HEK293 (cell line): ENCODE data around the gene NABP1.

ENCODE experiments used
- CTCF ChIA-PET: fragments of 350-600 bp; formaldehyde crosslinking; extraction: SDS; loops from one replicate; lab custom pipeline; 2021; ENCODE audit warnings: antibody characterized with exemption; lab: Yijun Ruan, JAX
- POLR2A ChIA-PET: fragments of 300-600 bp; formaldehyde crosslinking; extraction: SDS; loops from one replicate; lab custom pipeline; 2020; ENCODE audit warnings: antibody characterized with exemption, inconsistent platforms; lab: Yijun Ruan, JAX
- H3K27ac ChIP-seq: fragments of 200-500 bp; sonication (Bioruptor generic); 2 replicates; pipeline ENCODE4 v1.5.1; 2014; ENCODE audit warnings: low read depth, low read length, control low read depth, inconsistent platforms; ENCODE audit errors: extremely low read depth
- H3K36me3 ChIP-seq, 2 experiments: fragments of 200-500 bp in 1 of 2; sonication (Bioruptor generic) in 1 of 2; 1 replicate in 1 of 2; 2 replicates in 1 of 2; pipeline ENCODE4 v1.5.1; 2014 to 2017; ENCODE audit warnings: inconsistent platforms in 2 of 2, low read length in 2 of 2; ENCODE audit not compliant: control insufficient read depth in 2 of 2, insufficient read depth in 1 of 2
- H3K4me1 ChIP-seq: fragments of 200-500 bp; sonication (Bioruptor generic); 2 replicates; pipeline ENCODE4 v1.5.1; 2014; ENCODE audit warnings: mild to moderate bottlenecking, low read length, inconsistent platforms; ENCODE audit not compliant: control insufficient read depth, insufficient read depth
- H3K4me3 ChIP-seq: 2 replicates; pipeline ENCODE4 v1.5.1; 2011; ENCODE audit warnings: low read depth, mild to moderate bottlenecking, control low read depth, low read length, moderate library complexity
- H3K9me3 ChIP-seq: fragments of 200-500 bp; sonication (Bioruptor generic); 2 replicates; pipeline ENCODE4 v1.5.1; 2014; ENCODE audit warnings: low read depth, low read length, inconsistent platforms; ENCODE audit not compliant: control insufficient read depth, insufficient read depth
- CTCF ChIP-seq: fragments of 450-650 bp; formaldehyde crosslinking; IDR thresholded peaks from 2 replicates; pipeline ENCODE4 v1.5.1; 2016; ENCODE audit warnings: missing biosample characterization, missing genetic modification characterization
- KLF16 ChIP-seq: fragments of 450-650 bp; formaldehyde crosslinking; IDR thresholded peaks from 2 replicates; pipeline ENCODE4 v1.5.1; 2017; ENCODE audit warnings: missing biosample characterization, missing genetic modification characterization
- KLF9 ChIP-seq: fragments of 450-650 bp; formaldehyde crosslinking; IDR thresholded peaks from 2 replicates; pipeline ENCODE4 v1.5.1; 2016; ENCODE audit warnings: missing biosample characterization, missing genetic modification characterization, low read depth
- OSR2 ChIP-seq: fragments of 450-650 bp; formaldehyde crosslinking; IDR thresholded peaks from 2 replicates; pipeline ENCODE4 v1.5.1; 2016; ENCODE audit warnings: missing biosample characterization, missing genetic modification characterization
- SCRT1 ChIP-seq: fragments of 450-650 bp; formaldehyde crosslinking; IDR thresholded peaks from 2 replicates; pipeline ENCODE4 v1.5.1; 2016; ENCODE audit warnings: missing biosample characterization, missing genetic modification characterization, borderline replicate concordance
- TSHZ1 ChIP-seq: fragments of 450-650 bp; formaldehyde crosslinking; IDR thresholded peaks from 2 replicates; pipeline ENCODE4 v1.5.1; 2016; ENCODE audit warnings: missing biosample characterization, missing genetic modification characterization, borderline replicate concordance
- YY1 ChIP-seq: fragments of 450-650 bp; formaldehyde crosslinking; IDR thresholded peaks from 2 replicates; pipeline ENCODE4 v1.5.1; 2018; ENCODE audit warnings: missing biosample characterization, missing genetic modification characterization
- ZFP41 ChIP-seq: fragments of 450-650 bp; formaldehyde crosslinking; IDR thresholded peaks from 2 replicates; pipeline ENCODE4 v1.5.1; 2016; ENCODE audit warnings: missing biosample characterization, missing genetic modification characterization, borderline replicate concordance
- ZNF138 ChIP-seq: fragments of 450-650 bp; formaldehyde crosslinking; IDR thresholded peaks from 2 replicates; pipeline ENCODE4 v1.5.1; 2016; ENCODE audit warnings: missing biosample characterization, missing genetic modification characterization, borderline replicate concordance
- ZNF184 ChIP-seq: fragments of 450-650 bp; IDR thresholded peaks from 2 replicates; pipeline ENCODE4 v1.5.1; 2018; ENCODE audit warnings: missing biosample characterization, mild to moderate bottlenecking, missing genetic modification characterization
- ZNF2 ChIP-seq: fragments of 450-650 bp; formaldehyde crosslinking; IDR thresholded peaks from 2 replicates; pipeline ENCODE4 v1.5.1; 2016; ENCODE audit warnings: missing biosample characterization, missing genetic modification characterization
- ZNF473 ChIP-seq: fragments of 450-650 bp; formaldehyde crosslinking; IDR thresholded peaks from 2 replicates; pipeline ENCODE4 v1.5.1; 2017; ENCODE audit warnings: missing biosample characterization, missing genetic modification characterization
- ZNF555 ChIP-seq: fragments of 450-650 bp; formaldehyde crosslinking; conservative IDR thresholded peaks from 2 replicates; pipeline ENCODE4 v1.5.1; 2017; ENCODE audit warnings: missing biosample characterization, mild to moderate bottlenecking, missing genetic modification characterization, inconsistent platforms
- ZNF600 ChIP-seq: fragments of 450-650 bp; formaldehyde crosslinking; IDR thresholded peaks from 2 replicates; pipeline ENCODE4 v1.5.1; 2016; ENCODE audit warnings: missing biosample characterization, missing genetic modification characterization
- ZNF626 ChIP-seq: fragments of 450-650 bp; sonication (Bioruptor Pico); formaldehyde crosslinking; IDR thresholded peaks from 2 replicates; pipeline ENCODE4 v1.5.1; 2018; ENCODE audit warnings: missing biosample characterization, missing genetic modification characterization, inconsistent platforms
- ZNF645 ChIP-seq: fragments of 450-650 bp; formaldehyde crosslinking; IDR thresholded peaks from 2 replicates; pipeline ENCODE4; 2016; ENCODE audit warnings: missing biosample characterization, missing genetic modification characterization
- ZNF704 ChIP-seq: fragments of 450-650 bp; formaldehyde crosslinking; IDR thresholded peaks from 2 replicates; pipeline ENCODE4 v1.5.1; 2016; ENCODE audit warnings: missing biosample characterization, missing genetic modification characterization
- TF ChIP-seq, protein P1 (sequence below): fragments of 450-650 bp; formaldehyde crosslinking; IDR thresholded peaks from 2 replicates; pipeline ENCODE4 v1.5.1; 2016; ENCODE audit warnings: missing biosample characterization, missing genetic modification characterization
- TF ChIP-seq, protein P2 (sequence below): fragments of 450-650 bp; formaldehyde crosslinking; IDR thresholded peaks from 2 replicates; pipeline ENCODE4 v1.5.1; 2016; ENCODE audit warnings: missing biosample characterization, missing genetic modification characterization
- TF ChIP-seq, protein P3 (sequence below): fragments of 450-650 bp; formaldehyde crosslinking; IDR thresholded peaks from 2 replicates; pipeline ENCODE4 v1.5.1; 2016; ENCODE audit warnings: missing biosample characterization, missing genetic modification characterization

NABP1 gene

GRCh38 chr2:191696966-191697365, 19.0 kb downstream of the NABP1 start (continued):
- TF ChIP-seq, protein P1, sequence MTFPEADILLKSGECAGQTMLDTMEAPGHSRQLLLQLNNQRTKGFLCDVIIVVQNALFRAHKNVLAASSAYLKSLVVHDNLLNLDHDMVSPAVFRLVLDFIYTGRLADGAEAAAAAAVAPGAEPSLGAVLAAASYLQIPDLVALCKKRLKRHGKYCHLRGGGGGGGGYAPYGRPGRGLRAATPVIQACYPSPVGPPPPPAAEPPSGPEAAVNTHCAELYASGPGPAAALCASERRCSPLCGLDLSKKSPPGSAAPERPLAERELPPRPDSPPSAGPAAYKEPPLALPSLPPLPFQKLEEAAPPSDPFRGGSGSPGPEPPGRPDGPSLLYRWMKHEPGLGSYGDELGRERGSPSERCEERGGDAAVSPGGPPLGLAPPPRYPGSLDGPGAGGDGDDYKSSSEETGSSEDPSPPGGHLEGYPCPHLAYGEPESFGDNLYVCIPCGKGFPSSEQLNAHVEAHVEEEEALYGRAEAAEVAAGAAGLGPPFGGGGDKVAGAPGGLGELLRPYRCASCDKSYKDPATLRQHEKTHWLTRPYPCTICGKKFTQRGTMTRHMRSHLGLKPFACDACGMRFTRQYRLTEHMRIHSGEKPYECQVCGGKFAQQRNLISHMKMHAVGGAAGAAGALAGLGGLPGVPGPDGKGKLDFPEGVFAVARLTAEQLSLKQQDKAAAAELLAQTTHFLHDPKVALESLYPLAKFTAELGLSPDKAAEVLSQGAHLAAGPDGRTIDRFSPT (tag by site-specific recombination), result no peak

DNA sequence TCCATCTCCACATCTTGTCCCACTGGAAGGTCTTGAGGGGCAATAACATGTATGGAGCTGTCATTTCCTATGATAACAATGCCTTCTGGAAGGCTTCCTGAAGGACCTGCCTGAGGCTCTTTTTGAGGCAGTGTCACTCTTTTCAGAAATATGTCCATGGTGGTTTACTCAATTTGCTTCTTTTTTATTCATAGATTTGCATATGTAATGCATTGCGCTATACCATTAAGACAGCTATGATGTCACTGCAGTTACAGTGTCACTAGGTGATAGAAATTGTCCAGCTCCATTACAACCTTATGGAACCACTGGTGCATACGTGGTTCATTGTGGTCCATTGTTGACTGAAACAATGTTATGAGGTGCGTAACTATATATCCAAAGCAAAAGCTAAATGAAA, 19.9 kb downstream of the NABP1 start:
- Histone ChIP-seq H3K4me3 (no peak overlapping the region), H3K4me1 (no peaks in the 10 kb centered on the region), H3K9me3 (no peaks in the 10 kb centered on the region), H3K36me3 (no peaks in the 10 kb centered on the region), H3K27ac (no peak overlapping the region)
- ChIA-PET POLR2A (interaction anchor here (0.7 kb wide), 1 partner anchor 142 kb away, joined by 4 read pairs; no protein-coding TSS in a partner anchor), CTCF (interaction anchor here (2.5 kb wide), 1 partner anchor 130 kb away, joined by 15 read pairs; no protein-coding TSS in a partner anchor)
- TF ChIP-seq, protein P2, sequence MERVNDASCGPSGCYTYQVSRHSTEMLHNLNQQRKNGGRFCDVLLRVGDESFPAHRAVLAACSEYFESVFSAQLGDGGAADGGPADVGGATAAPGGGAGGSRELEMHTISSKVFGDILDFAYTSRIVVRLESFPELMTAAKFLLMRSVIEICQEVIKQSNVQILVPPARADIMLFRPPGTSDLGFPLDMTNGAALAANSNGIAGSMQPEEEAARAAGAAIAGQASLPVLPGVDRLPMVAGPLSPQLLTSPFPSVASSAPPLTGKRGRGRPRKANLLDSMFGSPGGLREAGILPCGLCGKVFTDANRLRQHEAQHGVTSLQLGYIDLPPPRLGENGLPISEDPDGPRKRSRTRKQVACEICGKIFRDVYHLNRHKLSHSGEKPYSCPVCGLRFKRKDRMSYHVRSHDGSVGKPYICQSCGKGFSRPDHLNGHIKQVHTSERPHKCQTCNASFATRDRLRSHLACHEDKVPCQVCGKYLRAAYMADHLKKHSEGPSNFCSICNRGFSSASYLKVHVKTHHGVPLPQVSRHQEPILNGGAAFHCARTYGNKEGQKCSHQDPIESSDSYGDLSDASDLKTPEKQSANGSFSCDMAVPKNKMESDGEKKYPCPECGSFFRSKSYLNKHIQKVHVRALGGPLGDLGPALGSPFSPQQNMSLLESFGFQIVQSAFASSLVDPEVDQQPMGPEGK (tag by site-specific recombination), result no peak
- TF ChIP-seq ZNF555 (no peak), ZNF704 (tag by site-specific recombination) (no peak), KLF16 (tag by site-specific recombination) (no peak), TSHZ1 (tag by site-specific recombination) (no peak), ZNF2 (tag by site-specific recombination) (no peak), ZNF600 (tag by site-specific recombination) (no peak), KLF9 (tag by site-specific recombination) (no peak), ZNF645 (tag by site-specific recombination) (no peak), ZNF473 (tag by site-specific recombination) (no peak), YY1 (tag by site-specific recombination) (no peak), ZNF138 (tag by site-specific recombination) (no peak), ZFP41 (tag by site-specific recombination) (no peak), CTCF (tag by site-specific recombination) (no peak), ZNF626 (tag by site-specific recombination) (no peak), OSR2 (tag by site-specific recombination) (no peak), SCRT1 (tag by site-specific recombination) (no peak), ZNF184 (tag by site-specific recombination) (no peak)
- TF ChIP-seq, protein P3, sequence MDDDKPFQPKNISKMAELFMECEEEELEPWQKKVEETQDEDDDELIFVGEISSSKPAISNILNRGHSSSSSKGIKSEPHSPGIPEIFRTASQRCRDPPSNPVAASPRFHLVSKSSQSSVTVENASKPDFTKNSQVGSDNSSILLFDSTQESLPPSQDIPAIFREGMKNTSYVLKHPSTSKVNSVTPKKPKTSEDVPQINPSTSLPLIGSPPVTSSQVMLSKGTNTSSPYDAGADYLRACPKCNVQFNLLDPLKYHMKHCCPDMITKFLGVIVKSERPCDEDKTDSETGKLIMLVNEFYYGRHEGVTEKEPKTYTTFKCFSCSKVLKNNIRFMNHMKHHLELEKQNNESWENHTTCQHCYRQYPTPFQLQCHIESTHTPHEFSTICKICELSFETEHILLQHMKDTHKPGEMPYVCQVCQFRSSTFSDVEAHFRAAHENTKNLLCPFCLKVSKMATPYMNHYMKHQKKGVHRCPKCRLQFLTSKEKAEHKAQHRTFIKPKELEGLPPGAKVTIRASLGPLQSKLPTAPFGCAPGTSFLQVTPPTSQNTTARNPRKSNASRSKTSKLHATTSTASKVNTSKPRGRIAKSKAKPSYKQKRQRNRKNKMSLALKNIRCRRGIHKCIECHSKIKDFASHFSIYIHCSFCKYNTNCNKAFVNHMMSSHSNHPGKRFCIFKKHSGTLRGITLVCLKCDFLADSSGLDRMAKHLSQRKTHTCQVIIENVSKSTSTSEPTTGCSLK (tag by site-specific recombination), result no peak
